HepG2 (cell line): Measurements from ENCODE around the gene RELL2.

Experiments used
- CTCF ChIP-seq: sonication (generic); formaldehyde crosslinking; IDR thresholded peaks from 2 replicates; pipeline ENCODE4 v1.5.0; 2020; ENCODE audit warnings: mild to moderate bottlenecking, missing genetic modification reagents, moderate library complexity
- HOXA9 ChIP-seq: sonication (generic); formaldehyde crosslinking; IDR thresholded peaks from 2 replicates; pipeline ENCODE4 v1.8.1; 2022; ENCODE audit warnings: missing genetic modification reagents, mild to moderate bottlenecking, moderate library complexity, borderline replicate concordance
- PHF8 ChIP-seq: sonication (generic); formaldehyde crosslinking; IDR thresholded peaks from 2 replicates; pipeline ENCODE4 v1.5.0; 2020; ENCODE audit warnings: missing genetic modification reagents
- POLR2AphosphoS5 ChIP-seq: IDR thresholded peaks from 2 replicates; pipeline ENCODE4 v1.6.1; 2012; ENCODE audit warnings: low read depth, low read length
- SOX6 ChIP-seq, 2 experiments: fragments of 450-650 bp in 1 of 2; sonication (generic) in 1 of 2; formaldehyde crosslinking in 1 of 2; IDR thresholded peaks; 2 replicates each; pipeline versions ENCODE4 v1.4.0 to v1.6.1; 2017 to 2020; ENCODE audit warnings: antibody characterized with exemption in 1 of 2, mild to moderate bottlenecking in 1 of 2, missing genetic modification reagents in 1 of 2
- STAT5B ChIP-seq: sonication (generic); formaldehyde crosslinking; IDR thresholded peaks from 2 replicates; pipeline ENCODE4 v1.4.0; 2020; ENCODE audit warnings: missing genetic modification reagents
- ZBTB26 ChIP-seq: IDR thresholded peaks from 2 replicates; pipeline ENCODE4 v1.6.1; 2016; ENCODE audit warnings: missing compliant biosample characterization, missing genetic modification reagents, borderline replicate concordance
- ZNF512B ChIP-seq: sonication (generic); formaldehyde crosslinking; IDR thresholded peaks from 2 replicates; pipeline ENCODE4 v1.5.1; 2020; ENCODE audit warnings: missing genetic modification reagents, mild to moderate bottlenecking, borderline replicate concordance

GRCh38 chr5:141686648-141687416 lies 50.0 kb downstream of the RELL2 start:
- no peak for TF ChIP-seq PHF8 (CRISPR knock-in tag)
- TF ChIP-seq ZBTB26 (CRISPR knock-in tag) = no peak
- no peak for TF ChIP-seq SOX6 (IDR thresholded peaks at IDR 0.05)
- no peak for TF ChIP-seq SOX6 (CRISPR knock-in tag; IDR thresholded peaks at IDR 0.05)
- no peak for TF ChIP-seq CTCF
- no peak for TF ChIP-seq STAT5B (CRISPR knock-in tag)
- TF ChIP-seq ZNF512B (CRISPR knock-in tag) = no peak
- TF ChIP-seq POLR2AphosphoS5 = no peak
- TF ChIP-seq HOXA9 (CRISPR knock-in tag) = no peak
